HCEC 1CT (cell line): Measurements from ENCODE around the gene ATP7A.
"Not testable (repeated sequence)": the region's sequence is repeated elsewhere in the genome, so short reads cannot be mapped to it uniquely, and the experiment has no call there.

Experiments used
- DNase-seq: peaks from one replicate; pipeline ENCODE4 v3.0.0-alpha.2; 2017

ATP7A gene

GRCh38 chrX:78042601-78043000 lies 132.1 kb downstream of the ATP7A start:
- no peak for DNase-seq

- no peak for DNase-seq
Observed at GRCh38 chrX:78046362-78046761, 135.9 kb downstream of the ATP7A start.

DNA sequence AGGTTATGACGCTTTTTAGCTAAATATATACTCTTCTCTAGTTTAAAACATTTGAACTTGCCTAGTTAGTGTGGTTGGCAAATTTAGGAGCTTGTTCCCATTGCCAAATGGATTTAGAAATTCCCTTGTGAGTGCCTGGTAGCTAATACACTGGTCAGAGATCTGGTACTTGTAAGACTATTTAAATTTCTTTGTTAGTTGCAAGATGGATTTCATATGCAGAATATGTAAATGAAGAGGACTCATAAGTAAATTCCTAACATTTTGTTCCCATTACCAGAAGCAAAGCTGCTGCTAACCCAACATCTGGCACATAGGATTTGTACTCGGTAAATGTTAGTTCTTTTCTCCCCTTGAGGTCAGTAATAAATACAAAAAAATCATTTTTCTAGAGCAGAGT lies 137.6 kb downstream of the ATP7A start:
- peak; percentile 13 for DNase-seq

DNA sequence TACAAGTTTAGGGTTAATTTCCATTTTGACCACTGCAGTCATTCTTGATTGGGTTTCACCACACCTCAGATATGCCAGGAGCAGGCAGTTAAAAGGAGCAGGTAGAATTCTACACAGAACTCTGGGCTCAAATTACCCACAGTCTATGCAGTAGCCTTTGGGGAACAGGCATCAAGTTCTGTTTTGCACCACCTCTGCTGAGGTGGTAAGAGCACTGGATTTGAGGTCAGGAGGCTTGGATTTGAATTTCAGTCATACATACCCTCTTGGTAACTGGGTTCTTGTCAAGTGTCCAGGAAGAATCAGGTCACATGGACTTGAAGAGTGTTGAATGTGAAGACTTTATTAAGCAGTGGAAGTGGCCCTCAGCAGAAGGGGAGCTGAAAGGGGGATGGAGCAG lies 153.2 kb downstream of the ATP7A start:
- DNase-seq, result no peak

DNA sequence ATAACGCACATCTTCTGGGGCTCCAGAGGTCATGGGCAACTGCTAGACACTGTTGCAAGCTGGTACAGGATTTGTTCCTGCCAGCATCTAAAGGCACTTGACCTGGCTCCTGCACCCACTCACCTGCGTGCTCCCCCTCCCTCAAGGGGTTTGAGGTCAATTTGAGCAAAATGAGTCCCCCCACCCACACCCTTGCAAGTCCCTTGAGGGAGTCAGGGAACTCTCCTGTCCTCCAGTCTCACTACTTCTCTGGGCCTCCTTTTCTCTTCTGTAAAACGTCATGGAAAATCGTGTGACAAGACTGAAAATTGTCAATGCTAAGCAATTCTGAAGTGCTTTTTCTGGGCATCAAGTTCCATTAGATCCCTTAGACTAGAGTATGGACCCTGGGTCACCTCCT lies 153.7 kb downstream of the ATP7A start:
- DNase-seq, result no peak

- peak; percentile 71 for DNase-seq
Observed at GRCh38 chrX:78064698-78065601, 154.5 kb downstream of the ATP7A start.

GRCh38 chrX:78066110-78066509 lies 155.6 kb downstream of the ATP7A start:
- DNase-seq, result no peak

- no peak for DNase-seq
Observed at GRCh38 chrX:78071331-78071730, 160.8 kb downstream of the ATP7A start.

DNA sequence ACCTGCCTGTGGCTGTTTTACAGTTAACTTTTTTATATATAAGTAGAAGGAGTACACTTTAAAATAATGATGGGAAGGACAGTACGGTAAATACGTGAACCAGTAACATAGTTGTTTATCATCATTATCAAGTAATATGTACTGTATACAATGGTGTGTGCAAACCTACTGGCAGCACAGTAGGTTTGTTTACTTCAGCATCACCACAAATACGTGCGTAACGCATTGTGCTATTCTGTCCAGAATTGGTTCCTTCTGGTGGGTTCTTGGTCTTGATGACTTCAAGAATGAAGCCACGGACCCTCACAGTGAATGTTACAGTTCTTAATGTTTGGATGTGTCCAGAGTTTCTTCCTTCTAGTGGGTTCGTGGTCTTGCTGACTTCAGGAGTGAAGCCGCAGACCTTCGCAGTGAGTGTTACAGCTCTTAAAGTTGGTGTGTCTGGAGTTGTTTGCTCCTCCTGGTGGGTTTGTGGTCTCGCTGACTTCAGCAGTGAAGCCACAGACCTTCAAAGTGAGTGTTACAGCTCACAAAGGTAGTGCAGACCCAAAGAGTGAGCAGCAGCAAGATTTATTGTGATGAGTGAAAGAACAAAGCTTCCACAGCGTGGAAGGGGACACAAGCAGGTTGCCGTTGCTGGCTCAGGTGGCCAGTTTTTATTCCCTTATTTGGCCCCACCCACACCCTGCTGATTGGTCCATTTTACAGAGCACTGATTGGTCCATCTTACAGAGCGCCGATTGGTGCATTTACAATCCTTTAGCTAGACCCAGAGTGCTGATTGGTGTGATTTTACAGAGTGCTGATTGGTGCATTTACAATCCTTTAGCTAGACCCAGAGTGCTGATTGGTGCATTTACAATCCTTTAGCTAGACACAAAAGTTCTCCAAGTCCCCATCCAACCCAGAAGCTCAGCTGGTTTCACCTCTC lies 162.9 kb downstream of the ATP7A start:
- not testable (repeated sequence) for DNase-seq

DNA sequence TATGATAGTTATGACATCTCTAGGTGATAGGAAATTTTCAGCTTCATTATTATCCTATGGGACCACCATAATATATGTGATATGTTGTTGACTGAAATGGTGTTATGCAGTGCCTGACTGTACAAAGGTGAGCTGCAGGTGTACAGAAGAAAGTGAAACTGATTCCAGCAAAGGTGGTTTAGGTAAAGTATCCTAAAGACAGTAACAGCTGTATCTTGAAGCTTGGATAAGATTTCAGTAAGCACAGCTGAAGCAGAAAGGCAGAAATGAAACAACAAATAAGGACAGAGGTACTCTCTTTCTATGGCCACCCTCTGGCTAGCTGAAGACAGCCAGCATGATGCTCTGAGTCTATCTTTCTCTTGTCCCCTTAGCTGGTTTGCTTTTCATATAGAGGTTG lies 163.6 kb downstream of the ATP7A start:
- no peak for DNase-seq

- no peak for DNase-seq
Observed at GRCh38 chrX:78075787-78076389, 165.4 kb downstream of the ATP7A start.

- DNase-seq, result not testable (repeated sequence)
Observed at GRCh38 chrX:78081413-78081812, 170.9 kb downstream of the ATP7A start.

GRCh38 chrX:78092296-78092695 lies 181.8 kb downstream of the ATP7A start:
- peak; percentile 18 for DNase-seq

DNA sequence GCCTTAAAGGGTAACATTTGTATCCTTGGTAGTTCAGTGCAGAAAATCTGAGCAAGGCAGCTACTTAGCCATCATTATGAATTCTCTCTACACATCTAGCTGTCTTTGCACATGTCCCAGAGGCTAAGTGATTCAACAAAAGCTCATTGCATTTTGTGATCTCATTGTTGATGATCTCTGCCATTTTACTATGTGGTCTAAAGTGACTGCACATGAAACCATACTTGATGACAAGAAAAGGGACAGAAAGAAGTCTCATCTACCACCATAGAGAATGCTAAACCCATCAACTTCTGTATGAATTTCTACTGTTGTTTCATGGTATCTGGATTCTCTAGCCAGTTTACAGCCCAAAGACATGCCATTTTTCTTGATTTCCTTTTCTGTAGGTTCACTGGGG lies 187.6 kb downstream of the ATP7A start:
- DNase-seq, result no peak
